OCI-LY7 (cell line): ENCODE results near the gene FHDC1. TPM values are rescaled to one million over a fixed set of nuclear protein-coding genes. Genes with fewer than 3 reads are reported as not detected.

Source experiments
- BruUV-seq: library from RNA; stranded (reverse); fragments of 400-500 nt; replicated peaks from 2 replicates; lab custom pipeline; 2021; lab: Mats Ljungman, UMichigan
- CTCF ChIA-PET: fragments of 300-600 bp; sonication (Branson Sonifier 250); formaldehyde crosslinking; loops from one replicate; lab custom pipeline; 2022; ENCODE audit warnings: antibody characterized with exemption; ENCODE audit not compliant: unreplicated experiment; lab: Charles Lee
- POLR2A ChIA-PET: fragments of 300-600 bp; sonication (Branson Sonifier 250); formaldehyde crosslinking; loops from one replicate; lab custom pipeline; 2022; ENCODE audit warnings: antibody characterized with exemption; lab: Charles Lee
- DNase-seq: peaks from one replicate; pipeline ENCODE4 v3.0.0-alpha.2; 2015; ENCODE audit warnings: low spot score
- H2AFZ ChIP-seq: fragments of 200-600 bp; sonication (generic), shearing (Covaris generic); 2 replicates; pipeline ENCODE4 v1.6.1; 2014; ENCODE audit warnings: mild to moderate bottlenecking, antibody characterized with exemption, low read length, moderate library complexity
- H3K27ac ChIP-seq: fragments of 200-600 bp; sonication (generic); 2 replicates; pipeline ENCODE4 v1.5.1; 2014; ENCODE audit warnings: mixed run types, low read depth, mild to moderate bottlenecking, moderate library complexity, low read length, inconsistent platforms; ENCODE audit not compliant: poor library complexity, severe bottlenecking
- H3K36me3 ChIP-seq: fragments of 200-600 bp; sonication (generic); 2 replicates; pipeline ENCODE4 v1.6.1; 2014; ENCODE audit warnings: mild to moderate bottlenecking, antibody characterized with exemption, low read length, moderate library complexity, mixed read lengths; ENCODE audit not compliant: insufficient read depth
- H3K4me1 ChIP-seq: fragments of 200-600 bp; sonication (generic); 2 replicates; pipeline ENCODE4 v1.5.1; 2014; ENCODE audit warnings: mild to moderate bottlenecking, low read length; ENCODE audit not compliant: insufficient read depth, poor library complexity, severe bottlenecking
- H3K4me2 ChIP-seq: fragments of 200-600 bp; sonication (generic); 2 replicates; pipeline ENCODE4 v1.6.1; 2014; ENCODE audit warnings: mild to moderate bottlenecking, low read length
- H3K4me3 ChIP-seq: fragments of 200-600 bp; sonication (generic); 2 replicates; pipeline ENCODE4 v1.5.1; 2014; ENCODE audit warnings: mild to moderate bottlenecking, low read depth, low read length; ENCODE audit not compliant: poor library complexity, severe bottlenecking
- H3K79me2 ChIP-seq: fragments of 200-600 bp; sonication (generic); 2 replicates; pipeline ENCODE4 v1.6.1; 2016; ENCODE audit warnings: low read depth, mild to moderate bottlenecking, low read length, moderate library complexity, mixed read lengths; ENCODE audit not compliant: insufficient read depth
- H3K9me2 ChIP-seq: fragments of 200-600 bp; sonication (generic); 2 replicates; pipeline ENCODE4 v1.6.1; 2016; ENCODE audit warnings: mild to moderate bottlenecking, low read length, mixed read lengths; ENCODE audit not compliant: insufficient read depth
- H3K9me3 ChIP-seq: fragments of 200-600 bp; sonication (generic); 2 replicates; pipeline ENCODE4 v1.6.1; 2014; ENCODE audit warnings: mild to moderate bottlenecking, mixed run types, low read length, mixed read lengths
- H4K20me1 ChIP-seq: fragments of 200-600 bp; sonication (generic); 2 replicates; pipeline ENCODE4 v1.6.1; 2014; ENCODE audit warnings: mild to moderate bottlenecking, antibody characterized with exemption, low read length, moderate library complexity, mixed read lengths; ENCODE audit not compliant: insufficient read depth
- CTCF ChIP-seq: fragments of 200-600 bp; sonication (generic); conservative IDR thresholded peaks from 2 replicates; pipeline ENCODE4 v1.5.1; 2014; ENCODE audit warnings: mild to moderate bottlenecking, antibody characterized with exemption, low read length, moderate library complexity, mixed read lengths
- EZH2phosphoT487 ChIP-seq: fragments of 200-600 bp; sonication (generic); IDR thresholded peaks from 2 replicates; pipeline ENCODE4 v1.6.1; 2018; ENCODE audit warnings: low read depth, borderline replicate concordance, mild to moderate bottlenecking, mixed run types, antibody characterized with exemption, low read length, moderate library complexity, mixed read lengths
- intact Hi-C: fragments of 100-400 bp; cut with micrococcal nuclease; formaldehyde crosslinking; loops from one replicate; pipeline ENCODE4 v1.10.0; 2022; ENCODE audit not compliant: unreplicated experiment
- total RNA-seq, 2 experiments: library from RNA; depleted of rRNA in 1 of 2; stranded (reverse); fragments of >200 nt in 1 of 2; shearing (Covaris generic) in 1 of 2; gene quantifications; 2 replicates each; pipeline ENCODE4 v1.2.3, GENCODE V29; 2014 to 2022

Gene FHDC1
- total RNA-seq, 2 experiments from 2014 or later, result 0.04 to 0.13 TPM

GRCh38 chr4:152979731-152980330, 43.7 kb downstream of the FHDC1 start:
- TF ChIP-seq EZH2phosphoT487 (no peak), CTCF (no peak)
- Histone ChIP-seq H3K4me3 (no peak overlapping the region), H3K27ac (no peak overlapping the region), H4K20me1 (no peaks in the 10 kb centered on the region), H3K36me3 (no peaks in the 10 kb centered on the region), H3K4me2 (no peak overlapping the region), H3K9me3 (no peaks in the 10 kb centered on the region), H3K9me2 (no peaks in the 10 kb centered on the region), H3K4me1 (no peaks in the 10 kb centered on the region), H2AFZ (no peak overlapping the region), H3K79me2 (no peaks in the 10 kb centered on the region)
- no peak for DNase-seq
- no TSS peak for BruUV-seq
- POLR2A ChIA-PET, result interaction anchor here (0.9 to 1.3 kb wide), 2 partner anchors 14 to 21 kb away, joined by 4 to 5 read pairs; no protein-coding TSS in a partner anchor
- intact Hi-C loops, result no loop called here
- CTCF ChIA-PET, result no interaction called here

- POLR2A ChIA-PET, result interaction anchor here (0.6 to 1.3 kb wide), 4 partner anchors 10 to 619 kb away, joined by 3 to 5 read pairs (median 3); no protein-coding TSS in a partner anchor
Observed at GRCh38 chr4:152981278-152981677, 45.2 kb downstream of the FHDC1 start.

More at GRCh38 chr4:152981278-152981677, 45.2 kb downstream of the FHDC1 start:
- Histone ChIP-seq H3K9me2 (no peaks in the 10 kb centered on the region), H3K4me1 (no peaks in the 10 kb centered on the region), H3K27ac (no peak overlapping the region), H3K4me2 (no peak overlapping the region), H2AFZ (no peak overlapping the region), H4K20me1 (no peaks in the 10 kb centered on the region), H3K36me3 (no peaks in the 10 kb centered on the region), H3K9me3 (no peaks in the 10 kb centered on the region), H3K4me3 (no peak overlapping the region), H3K79me2 (no peaks in the 10 kb centered on the region)
- no peak for TF ChIP-seq EZH2phosphoT487
- TF ChIP-seq CTCF, result no peak
- DNase-seq, result no peak
- CTCF ChIA-PET, result no interaction called here
- no TSS peak for BruUV-seq
- intact Hi-C loops, result no loop called here
